Rectal smooth muscle tissue (tissue), 1 donor: ENCODE data around the gene RCAN3.
A peak's percentile ranks its signal among the peaks of the same experiment; 100 is the strongest.
"Not testable (repeated sequence)": the region's sequence is repeated elsewhere in the genome, so short reads cannot be mapped to it uniquely, and the experiment has no call there.

Source experiments
- H3K27ac ChIP-seq: one replicate; pipeline ENCODE4 v1.7.0; 2013; ENCODE audit warnings: low read depth, low read length, inconsistent platforms
- H3K27me3 ChIP-seq: one replicate; pipeline ENCODE4 v1.7.0; 2013; ENCODE audit warnings: low read length; ENCODE audit not compliant: control insufficient read depth, insufficient read depth
- H3K36me3 ChIP-seq: one replicate; pipeline ENCODE4 v1.7.0; 2013; ENCODE audit warnings: low read length; ENCODE audit not compliant: control insufficient read depth, insufficient read depth
- H3K4me1 ChIP-seq: one replicate; pipeline ENCODE4 v1.7.0; 2013; ENCODE audit warnings: low read length; ENCODE audit not compliant: control insufficient read depth, insufficient read depth
- H3K4me3 ChIP-seq: one replicate; pipeline ENCODE4 v1.7.0; 2013; ENCODE audit warnings: low read length
- H3K9ac ChIP-seq: one replicate; pipeline ENCODE4 v1.7.0; 2013; ENCODE audit warnings: low read length

The RCAN3 gene

DNA sequence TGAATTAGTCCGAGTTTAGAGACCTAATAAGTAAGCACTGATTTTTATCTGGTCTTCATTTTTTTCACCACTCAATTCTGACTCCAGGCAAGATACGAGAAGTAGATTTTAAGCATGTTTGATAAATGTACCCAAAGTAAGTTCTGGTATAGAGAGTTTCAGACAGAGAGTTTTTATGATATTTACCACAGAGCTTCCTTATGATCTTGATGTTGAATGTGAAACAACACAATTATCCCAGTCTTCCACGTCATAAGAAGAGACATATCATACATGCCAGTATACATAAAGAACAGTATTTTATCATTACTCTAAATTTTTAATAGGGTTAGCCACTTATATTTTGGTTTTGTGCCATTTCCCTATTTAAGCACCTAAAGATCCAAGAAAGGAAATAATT is 45.4 kb downstream of the RCAN3 start:
- no peaks in the 10 kb centered on the region for H3K27me3 ChIP-seq
- no peaks in the 10 kb centered on the region for H3K4me1 ChIP-seq
- no peak overlapping the region for H3K4me3 ChIP-seq
- no peak overlapping the region for H3K27ac ChIP-seq
- no peak overlapping the region for H3K9ac ChIP-seq
- H3K36me3 ChIP-seq, result no peaks in the 10 kb centered on the region

DNA sequence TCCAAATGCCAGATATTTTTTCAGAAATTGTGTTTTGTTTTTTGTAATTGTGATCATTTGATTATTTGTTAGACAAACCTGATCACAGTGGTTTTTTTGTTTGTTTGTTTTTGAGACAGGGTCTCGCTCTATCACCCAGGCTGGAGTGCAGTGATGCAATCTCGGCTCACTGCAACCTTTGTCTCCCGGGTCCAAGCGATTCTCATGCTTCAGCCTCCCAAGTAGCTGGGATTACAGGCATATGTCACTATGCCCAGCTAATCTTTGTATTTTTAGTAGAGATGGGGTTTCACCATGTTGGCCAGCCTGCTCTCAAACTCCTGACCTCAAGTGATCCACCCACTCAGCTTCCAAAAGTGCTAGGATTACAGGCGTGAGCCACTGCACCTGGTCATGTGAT is 46.6 kb downstream of the RCAN3 start:
- not testable (repeated sequence) for H3K4me3 ChIP-seq, H3K4me1 ChIP-seq, H3K36me3 ChIP-seq, H3K9ac ChIP-seq, H3K27me3 ChIP-seq, H3K27ac ChIP-seq

DNA sequence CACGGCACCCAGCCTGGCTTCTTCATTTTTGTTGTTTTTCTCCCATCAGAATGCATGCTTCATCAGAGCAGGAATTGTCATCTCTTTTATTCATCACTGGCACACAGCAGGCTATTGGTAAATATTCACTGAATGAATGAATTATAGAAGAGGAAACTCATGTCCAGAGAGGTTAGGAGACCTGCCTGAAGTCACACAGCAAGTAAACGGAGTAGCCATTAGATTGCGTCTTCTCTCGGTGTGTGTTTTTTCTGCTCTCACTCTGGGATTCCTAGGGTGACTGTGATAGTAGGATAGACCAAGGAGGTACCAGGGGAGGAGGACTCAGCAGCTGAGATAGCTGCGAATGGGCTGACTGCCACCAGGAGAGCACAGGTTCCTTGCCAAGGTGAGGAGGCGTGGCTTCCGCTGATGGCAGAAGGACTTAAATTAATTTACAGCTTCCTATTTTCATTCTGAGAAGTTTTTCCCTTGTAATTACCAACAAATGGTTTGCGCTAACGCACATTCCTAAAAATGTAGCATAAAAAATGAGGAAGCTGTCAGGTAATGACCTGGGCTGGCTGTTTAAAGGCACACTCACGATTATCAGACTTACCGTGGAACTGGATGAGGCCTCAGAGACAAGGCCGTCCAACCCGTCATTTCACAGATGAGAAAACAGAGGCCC is 48.8 kb downstream of the RCAN3 start:
- Histone ChIP-seq H3K27ac (no peak overlapping the region), H3K4me3 (no peak overlapping the region), H3K36me3 (no peaks in the 10 kb centered on the region), H3K4me1 (no peaks in the 10 kb centered on the region), H3K9ac (no peak overlapping the region), H3K27me3 (peaks cover under 1% of the 10 kb centered on the region)

DNA sequence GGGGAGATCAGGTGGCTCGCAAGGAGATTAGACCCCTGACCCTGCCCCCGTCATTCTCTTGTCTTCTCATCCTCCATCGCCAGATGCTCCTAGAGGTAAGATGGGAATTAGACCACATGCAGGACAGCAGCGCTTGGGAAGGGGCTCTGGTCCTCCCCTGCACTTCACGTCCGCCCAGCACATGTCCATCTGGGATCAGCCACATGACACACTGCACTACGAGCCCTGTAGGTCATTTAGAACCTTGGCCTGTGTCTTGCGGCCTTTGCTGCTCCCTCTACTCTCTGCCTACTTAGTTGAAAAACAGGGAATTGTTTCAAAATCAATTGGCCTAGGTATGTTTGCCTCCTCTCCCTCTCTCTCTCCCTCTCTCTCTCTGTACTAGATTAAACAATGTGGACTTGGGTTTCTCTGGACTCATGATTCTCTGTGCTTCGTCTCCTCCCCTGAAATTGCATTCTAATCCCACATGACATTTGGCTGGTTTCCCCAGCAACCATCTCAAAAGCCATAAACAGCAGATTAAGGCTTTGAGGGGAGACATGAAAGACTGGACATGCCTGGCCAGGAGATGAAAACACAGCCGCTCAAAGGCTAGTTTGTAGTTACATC is 49.4 kb downstream of the RCAN3 start:
- peaks cover 5% of the 10 kb centered on the region for H3K27me3 ChIP-seq
- H3K27ac ChIP-seq, result no peak overlapping the region

DNA sequence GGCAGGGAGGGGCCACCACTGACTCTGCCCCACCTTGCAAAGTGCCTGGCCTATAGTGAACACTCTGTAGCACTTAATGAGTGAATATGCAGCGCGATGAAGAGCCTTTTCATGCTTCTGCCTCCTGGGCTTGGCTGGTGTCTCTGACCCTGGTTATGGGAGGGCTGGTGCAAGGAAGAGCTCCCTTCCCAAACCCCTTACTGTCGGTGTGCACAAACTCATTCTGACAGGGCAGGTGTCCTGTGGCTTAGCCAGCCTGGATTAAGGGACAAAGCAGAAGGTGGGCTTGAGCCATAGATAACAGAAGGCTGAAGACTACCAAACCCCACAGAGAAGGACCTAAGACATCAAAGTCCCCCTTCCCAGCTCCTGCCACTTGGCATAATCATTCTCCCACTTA is 51.3 kb downstream of the RCAN3 start:
- H3K4me3 ChIP-seq, result no peak overlapping the region
- H3K9ac ChIP-seq, result no peak overlapping the region
- H3K4me1 ChIP-seq, result no peaks in the 10 kb centered on the region
- no peak overlapping the region for H3K27ac ChIP-seq
- H3K27me3 ChIP-seq, result peaks cover 7% of the 10 kb centered on the region
- no peaks in the 10 kb centered on the region for H3K36me3 ChIP-seq

More for the DNA sequence above, 49.4 kb downstream of the RCAN3 start:
- no peaks in the 10 kb centered on the region for H3K4me1 ChIP-seq
- no peak overlapping the region for H3K9ac ChIP-seq
- no peak overlapping the region for H3K4me3 ChIP-seq
- H3K36me3 ChIP-seq, result no peaks in the 10 kb centered on the region

DNA sequence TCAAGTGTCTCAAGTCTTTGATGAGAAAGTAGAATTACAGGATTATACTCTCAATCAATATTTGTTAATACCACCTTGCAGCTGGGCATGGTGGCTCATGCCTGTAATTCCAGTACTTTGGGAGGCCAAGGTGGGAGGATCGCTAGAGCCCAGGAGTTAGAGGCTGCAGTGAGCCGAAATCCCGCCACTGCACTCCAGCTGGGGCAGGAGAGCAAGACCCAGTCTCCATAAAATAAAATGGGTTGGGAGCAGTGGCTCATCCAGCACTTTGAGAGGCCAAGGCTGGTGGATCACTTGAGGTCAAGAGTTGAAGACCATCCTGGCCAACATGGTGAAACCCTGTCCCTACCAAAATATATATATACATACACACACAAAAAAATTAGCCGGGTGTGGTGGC is 52.1 kb downstream of the RCAN3 start:
- Histone ChIP-seq H3K9ac (no peak overlapping the region), H3K27me3 (peaks cover 7% of the 10 kb centered on the region), H3K27ac (no peak overlapping the region), H3K36me3 (no peaks in the 10 kb centered on the region), H3K4me3 (no peak overlapping the region), H3K4me1 (no peaks in the 10 kb centered on the region)

DNA sequence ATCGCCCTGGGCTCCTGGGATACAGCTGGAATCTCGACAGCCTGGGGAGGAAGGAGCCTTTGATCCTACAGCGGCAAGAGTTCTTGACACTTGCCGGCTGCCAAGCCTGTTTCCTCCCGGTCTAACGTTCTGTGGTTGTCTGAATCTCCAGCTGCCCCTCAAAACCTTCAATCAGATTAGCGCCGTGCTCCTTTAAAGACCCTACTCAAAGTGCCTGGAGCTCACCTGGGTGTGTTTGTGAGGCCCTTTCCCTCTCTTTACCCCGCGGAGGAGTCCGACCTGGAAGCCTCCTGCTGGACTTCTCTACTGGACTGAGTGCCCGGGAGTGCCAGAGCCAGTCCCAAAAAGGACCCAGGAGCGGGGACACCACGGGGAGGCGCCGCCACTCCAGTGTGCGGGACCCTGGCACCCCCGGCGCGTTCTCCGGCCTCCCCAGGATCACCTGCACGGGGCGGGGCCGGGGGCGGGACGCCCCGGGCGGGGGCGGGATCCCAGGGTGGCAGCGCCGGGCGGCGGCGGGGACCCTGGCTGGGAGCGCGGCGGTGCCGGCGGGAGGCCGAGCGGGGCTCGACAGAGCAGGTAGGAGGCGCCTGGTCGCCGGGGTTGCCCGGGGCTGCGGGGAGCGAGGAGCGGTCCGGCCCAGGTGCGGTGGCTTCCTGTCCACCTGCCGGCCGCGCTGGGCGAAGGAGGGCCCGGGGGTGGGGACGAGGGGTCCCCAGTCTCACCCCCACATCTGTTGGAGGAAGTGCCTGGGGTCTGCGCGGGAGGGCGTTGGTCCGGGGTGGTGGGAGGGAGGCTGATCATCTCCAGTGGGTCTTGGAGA is 53.2 kb downstream of the RCAN3 start, which contains the start of gene NCMAP:
NCMAP (plus strand) TSS at position 497 of the 823 bp plus-strand sequence. CDS start 39,344 bp downstream, outside the sequence.
- H3K9ac ChIP-seq, result no peak within 1 kb of the TSS
- H3K4me3 ChIP-seq, result peak within 1 kb of the TSS; percentile 38
- H3K27ac ChIP-seq, result no peak within 1 kb of the TSS
- no peaks in the 10 kb centered on the region for H3K36me3 ChIP-seq
- peaks cover 7% of the 10 kb centered on the region for H3K27me3 ChIP-seq
- no peaks in the 10 kb centered on the region for H3K4me1 ChIP-seq

DNA sequence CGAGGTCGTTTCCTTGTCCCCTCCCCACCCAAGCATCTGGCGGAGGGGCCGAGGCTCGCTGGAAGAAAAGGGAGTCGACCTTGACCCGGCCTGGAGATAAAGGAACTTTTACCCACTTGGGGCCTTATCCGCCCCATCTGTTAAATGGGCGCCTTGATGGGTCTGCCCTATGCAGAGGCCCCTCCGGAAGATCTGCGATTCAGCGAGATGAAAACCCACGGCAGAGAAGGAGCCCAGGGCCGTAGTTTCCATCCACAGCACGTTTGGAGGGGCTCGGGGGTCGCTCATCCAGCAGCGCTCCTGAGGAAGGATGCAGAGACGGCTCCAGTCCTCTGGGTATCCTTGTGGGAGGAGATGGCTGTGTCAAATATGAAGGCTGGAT is 53.8 kb downstream of the RCAN3 start:
- H3K36me3 ChIP-seq, result no peaks in the 10 kb centered on the region
- no peak overlapping the region for H3K9ac ChIP-seq
- no peak overlapping the region for H3K27ac ChIP-seq
- peaks cover 7% of the 10 kb centered on the region for H3K27me3 ChIP-seq
- H3K4me1 ChIP-seq, result no peaks in the 10 kb centered on the region
- H3K4me3 ChIP-seq, result peak overlapping the region; percentile 38

DNA sequence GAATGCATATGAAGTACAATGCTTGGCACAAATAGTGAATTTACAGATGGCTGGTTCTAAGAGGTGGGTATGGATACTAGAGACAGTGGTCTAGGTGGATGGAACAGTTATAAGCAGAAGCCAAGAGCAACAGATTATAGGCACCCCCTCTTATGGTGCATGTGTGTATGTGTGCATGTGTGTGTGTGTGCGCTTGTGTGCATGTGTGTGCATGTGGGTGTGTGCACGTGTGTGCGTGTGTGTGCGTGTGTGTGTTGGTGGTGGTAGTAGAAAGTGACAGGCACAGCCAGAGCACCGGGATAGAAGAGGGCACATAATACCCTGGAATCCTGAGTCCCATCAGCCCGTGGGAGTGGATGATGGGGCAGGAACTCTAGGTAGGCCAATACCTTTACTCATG is 54.6 kb downstream of the RCAN3 start:
- no peaks in the 10 kb centered on the region for H3K4me1 ChIP-seq
- H3K36me3 ChIP-seq, result no peaks in the 10 kb centered on the region
- no peak overlapping the region for H3K4me3 ChIP-seq
- no peak overlapping the region for H3K27ac ChIP-seq
- H3K9ac ChIP-seq, result no peak overlapping the region
- peaks cover 7% of the 10 kb centered on the region for H3K27me3 ChIP-seq

DNA sequence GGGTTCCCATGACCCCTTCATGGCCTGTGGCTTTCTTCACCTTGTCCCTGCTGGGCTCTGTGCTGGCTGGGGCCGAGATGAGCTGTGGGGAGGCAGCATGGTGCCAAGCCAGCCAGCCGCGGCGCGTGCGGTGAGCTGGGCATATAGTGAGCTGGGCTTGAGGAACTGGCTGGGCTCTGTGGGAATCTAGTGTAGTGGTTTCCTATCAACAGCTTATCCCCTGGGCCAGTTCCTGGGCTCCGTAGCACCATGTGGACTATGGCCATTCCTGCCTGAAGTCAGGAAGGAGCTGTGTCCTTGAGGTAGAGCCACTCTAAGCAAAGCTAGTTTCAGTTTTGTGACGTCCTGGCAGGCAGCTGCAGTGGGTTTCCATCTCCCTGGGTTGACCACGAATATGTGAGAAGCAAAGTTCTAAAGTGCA is 55.1 kb downstream of the RCAN3 start:
- H3K4me3 ChIP-seq, result no peak overlapping the region
- H3K27me3 ChIP-seq, result peaks cover 7% of the 10 kb centered on the region
- no peak overlapping the region for H3K9ac ChIP-seq
- H3K4me1 ChIP-seq, result no peaks in the 10 kb centered on the region
- no peaks in the 10 kb centered on the region for H3K36me3 ChIP-seq
- no peak overlapping the region for H3K27ac ChIP-seq

DNA sequence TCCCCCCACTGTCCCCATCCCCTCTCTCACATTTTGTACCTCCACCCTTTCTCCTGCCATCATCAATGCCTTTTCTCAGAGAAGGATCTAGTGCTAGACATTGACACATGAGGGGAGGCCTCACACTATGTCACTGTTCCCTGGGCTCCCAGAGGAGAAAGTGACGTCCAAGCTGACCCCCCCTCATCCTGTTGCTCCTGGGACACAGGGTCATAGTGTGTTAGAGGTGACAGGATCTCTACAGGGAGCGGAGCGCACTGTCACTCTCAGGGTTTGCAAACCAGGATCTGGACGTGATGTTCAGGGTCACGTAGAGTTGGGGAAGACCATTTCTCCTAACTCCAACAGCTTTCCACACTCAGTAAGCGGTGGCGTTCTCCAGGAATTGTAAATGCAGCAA is 55.8 kb downstream of the RCAN3 start:
- H3K9ac ChIP-seq, result no peak overlapping the region
- H3K27ac ChIP-seq, result no peak overlapping the region
- H3K27me3 ChIP-seq, result peaks cover 7% of the 10 kb centered on the region
- H3K4me1 ChIP-seq, result no peaks in the 10 kb centered on the region
- no peak overlapping the region for H3K4me3 ChIP-seq
- no peaks in the 10 kb centered on the region for H3K36me3 ChIP-seq

DNA sequence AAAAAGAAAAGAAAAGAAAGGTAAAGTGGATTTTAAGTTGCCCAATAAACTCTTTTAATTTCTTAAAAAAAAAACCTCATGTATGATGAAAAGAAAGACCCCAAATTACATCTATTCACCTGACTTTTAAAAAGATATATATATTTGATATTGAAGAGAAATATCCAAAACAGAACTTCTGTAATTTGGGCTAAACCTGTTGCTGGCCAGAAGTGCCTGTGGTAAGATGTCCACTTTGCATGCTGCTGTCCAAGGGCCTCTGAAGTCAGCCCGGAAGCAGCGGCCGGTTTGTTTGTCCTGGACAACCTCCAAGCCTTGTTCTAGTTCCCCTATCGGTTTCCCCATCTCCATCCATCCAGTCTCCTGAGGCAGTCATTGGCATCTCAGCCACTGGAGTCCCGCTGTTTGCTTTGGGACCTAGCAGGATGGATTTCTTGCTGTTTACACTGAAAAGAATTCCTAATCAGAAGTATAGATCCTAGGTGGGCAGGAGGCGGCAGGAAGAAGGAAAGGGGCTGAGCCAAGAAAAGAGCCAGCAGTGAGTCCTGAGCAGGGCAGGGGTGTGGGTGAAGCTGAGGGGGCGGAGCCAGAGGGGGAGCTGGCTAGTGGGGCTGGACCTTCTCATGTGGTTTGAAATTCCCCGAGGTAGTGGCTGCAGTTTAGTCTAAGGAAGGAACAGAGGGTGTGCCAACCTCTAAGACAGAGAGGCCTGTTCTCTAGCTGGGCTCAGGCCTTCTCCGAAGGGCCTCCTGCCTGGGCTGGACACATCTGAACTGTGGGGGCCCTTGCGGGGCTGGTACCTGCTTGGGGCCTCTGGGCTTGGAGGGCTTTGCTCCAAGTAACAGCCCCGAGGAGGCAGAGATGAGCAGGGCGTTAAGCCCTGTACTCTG is 56.5 kb downstream of the RCAN3 start:
- Histone ChIP-seq H3K9ac (no peak overlapping the region), H3K4me3 (no peak overlapping the region), H3K27me3 (peaks cover 7% of the 10 kb centered on the region), H3K27ac (no peak overlapping the region), H3K36me3 (no peaks in the 10 kb centered on the region), H3K4me1 (no peaks in the 10 kb centered on the region)
